ENCODE measurements around the gene TSEN34.
A peak's percentile ranks its signal among the peaks of the same experiment; 100 is the strongest.

Gene TSEN34

GRCh38 chr19:54155694-54156093 lies 35.4 kb upstream of the TSEN34 start:
- TF ChIP-seq ZFX (IDR thresholded peaks at IDR 0.05) = no peak
- TF ChIP-seq CTCF (conservative IDR thresholded peaks at IDR 0.05) = no peak
- no peak overlapping the region for H3K27ac ChIP-seq

GRCh38 chr19:54156490-54156889 lies 34.6 kb upstream of the TSEN34 start:
- H3K27ac ChIP-seq = no peak overlapping the region

GRCh38 chr19:54156953-54157352 lies 34.2 kb upstream of the TSEN34 start:
- no peak overlapping the region for H3K27ac ChIP-seq
- TF ChIP-seq CTCF (conservative IDR thresholded peaks at IDR 0.05) (no peak), ZFX (IDR thresholded peaks at IDR 0.05) (no peak)

More at GRCh38 chr19:54156490-54156889, 34.6 kb upstream of the TSEN34 start:
- no peak for TF ChIP-seq ZFX (IDR thresholded peaks at IDR 0.05)
- no peak for TF ChIP-seq CTCF (conservative IDR thresholded peaks at IDR 0.05)

DNA sequence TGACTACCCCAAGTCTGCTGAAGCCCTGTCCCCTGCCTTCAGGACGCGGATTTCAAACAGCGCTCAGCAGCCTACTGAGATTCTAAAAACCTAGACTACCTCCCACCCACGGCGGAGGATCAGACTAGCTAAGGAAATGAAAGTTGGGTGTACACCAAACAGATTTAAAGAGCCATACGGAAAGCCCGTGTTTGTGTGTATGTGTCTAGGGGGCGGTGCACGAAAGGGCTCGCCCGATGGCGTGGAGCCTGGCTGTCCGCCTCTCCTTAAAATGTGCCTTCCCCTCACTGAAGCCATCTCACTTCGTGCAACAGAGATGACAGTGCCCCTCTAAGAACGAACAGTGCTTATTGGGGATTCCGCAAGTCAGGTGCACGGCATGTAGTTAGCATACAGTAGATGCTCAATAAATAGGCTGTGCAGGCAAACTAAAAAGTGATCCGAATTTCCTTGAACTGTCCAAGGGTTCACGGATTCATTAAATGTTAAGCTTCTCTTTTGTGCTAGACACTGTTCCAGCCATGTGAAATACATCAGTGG lies 32.2 kb upstream of the TSEN34 start:
- TF ChIP-seq ZFX (IDR thresholded peaks at IDR 0.05) (no peak), CTCF (conservative IDR thresholded peaks at IDR 0.05) (no peak)
- peak overlapping the region; percentile 88 for H3K27ac ChIP-seq

DNA sequence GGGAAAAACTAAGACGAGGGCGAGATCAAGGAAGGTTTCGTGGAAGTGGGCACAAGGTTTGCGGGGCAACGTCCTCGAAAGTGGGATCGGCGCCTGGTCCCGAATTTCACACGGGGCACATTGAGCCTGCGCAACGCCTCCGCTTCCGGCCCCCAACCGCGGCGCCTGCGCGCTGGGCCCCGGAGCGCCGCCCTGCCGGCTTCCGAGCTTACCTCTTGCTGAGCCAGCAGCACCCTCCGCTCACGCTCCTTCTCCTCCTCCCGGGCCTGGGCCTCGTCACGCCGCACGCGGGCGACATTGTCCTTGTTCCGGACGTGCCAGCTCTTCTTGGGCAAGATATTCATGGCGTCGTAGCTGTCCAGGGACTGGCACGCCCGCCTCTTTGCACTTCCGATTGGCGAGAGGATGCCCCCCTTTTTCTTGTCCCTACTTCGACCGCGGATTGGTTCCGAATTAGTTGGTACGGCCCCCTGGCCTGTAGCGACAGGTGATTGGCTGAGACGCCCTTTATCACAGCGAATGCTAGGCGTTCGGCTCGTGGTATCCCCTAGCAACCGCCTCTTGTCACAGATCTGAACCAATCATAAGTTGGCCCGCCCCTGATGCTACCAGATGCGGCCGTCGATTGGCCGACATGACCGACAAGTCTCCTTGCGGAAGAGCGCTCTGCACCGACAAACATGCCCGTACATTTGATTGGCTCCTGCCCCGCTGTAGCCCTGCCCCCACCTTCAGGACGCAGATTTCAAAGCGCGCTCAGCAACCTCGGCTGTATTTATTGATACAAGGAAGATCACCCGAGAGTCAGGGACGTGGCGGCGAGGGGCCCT lies 31.5 kb upstream of the TSEN34 start, which contains the start of gene LENG1:
LENG1 (minus strand) TSS at position 370 of the 830 bp plus-strand sequence; CDS start at position 344, 26 bp downstream.
- H3K27ac ChIP-seq = peak within 1 kb of the TSS; percentile 88
- no peak; the same call in 1 of the 2 replicates for TF ChIP-seq CTCF (conservative IDR thresholded peaks at IDR 0.05)
- TF ChIP-seq ZFX (IDR thresholded peaks at IDR 0.05) = no peak

- no peak for TF ChIP-seq ZFX (IDR thresholded peaks at IDR 0.05)
- no peak for TF ChIP-seq CTCF (conservative IDR thresholded peaks at IDR 0.05)
Measured at GRCh38 chr19:54160182-54160811, 30.8 kb upstream of the TSEN34 start.

DNA sequence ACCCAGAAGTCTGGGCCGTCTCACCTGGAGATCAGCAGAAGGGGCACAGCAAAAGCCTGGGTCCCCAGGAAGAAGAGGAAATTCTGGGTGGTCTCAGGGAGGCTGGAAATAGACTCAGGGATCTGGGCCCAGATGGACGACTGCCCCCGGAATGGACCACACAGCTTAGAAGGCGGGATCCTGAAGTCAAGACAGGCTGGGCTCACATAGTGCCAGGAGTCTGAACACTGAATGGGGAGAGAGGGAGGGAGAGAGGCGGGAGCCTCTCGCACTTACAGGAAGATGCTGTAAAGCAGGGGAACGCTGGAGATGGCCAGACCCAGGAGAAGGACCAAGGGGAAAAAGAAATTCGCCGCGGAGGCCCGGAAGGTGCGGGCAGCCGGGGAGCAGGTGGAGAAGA lies 30.3 kb upstream of the TSEN34 start:
- TF ChIP-seq ZFX (IDR thresholded peaks at IDR 0.05) (no peak), CTCF (conservative IDR thresholded peaks at IDR 0.05) (no peak)
- H3K27ac ChIP-seq = peak overlapping the region; percentile 88

More at GRCh38 chr19:54160182-54160811, 30.8 kb upstream of the TSEN34 start:
- H3K27ac ChIP-seq = peak overlapping the region; percentile 88
